AG04449 (cell line): ENCODE measurements around the gene CTDNEP1.

Experiments
- CTCF ChIA-PET: fragments of 350-600 bp; formaldehyde crosslinking; extraction: SDS; loops from one replicate; lab custom pipeline; 2021; ENCODE audit warnings: antibody characterized with exemption; lab: Yijun Ruan, JAX
- POLR2A ChIA-PET: fragments of 400-600, 350-600 bp; formaldehyde crosslinking; extraction: SDS; loops from one replicate; lab custom pipeline; 2020; ENCODE audit warnings: antibody characterized with exemption, inconsistent platforms; lab: Yijun Ruan, JAX
- DNase-seq: peaks from one replicate; pipeline ENCODE4 v3.0.0-alpha.2; 2010; ENCODE audit warnings: low read depth, low spot score
- H3K4me3 ChIP-seq: 2 replicates; pipeline ENCODE4 v1.5.1; 2011; ENCODE audit warnings: low read depth, mild to moderate bottlenecking, control low read depth, low read length
- TF ChIP-seq, protein P1 (sequence below): IDR thresholded peaks from one replicate; pipeline ENCODE4 v1.5.1; 2011; ENCODE audit warnings: mild to moderate bottlenecking, moderate library complexity, low read length, control low read depth, inconsistent platforms; ENCODE audit not compliant: insufficient read depth; ENCODE audit errors: missing control alignments

The CTDNEP1 gene

GRCh38 chr17:7293159-7293558 lies 41.6 kb upstream of the CTDNEP1 start:
- TF ChIP-seq, protein P1, sequence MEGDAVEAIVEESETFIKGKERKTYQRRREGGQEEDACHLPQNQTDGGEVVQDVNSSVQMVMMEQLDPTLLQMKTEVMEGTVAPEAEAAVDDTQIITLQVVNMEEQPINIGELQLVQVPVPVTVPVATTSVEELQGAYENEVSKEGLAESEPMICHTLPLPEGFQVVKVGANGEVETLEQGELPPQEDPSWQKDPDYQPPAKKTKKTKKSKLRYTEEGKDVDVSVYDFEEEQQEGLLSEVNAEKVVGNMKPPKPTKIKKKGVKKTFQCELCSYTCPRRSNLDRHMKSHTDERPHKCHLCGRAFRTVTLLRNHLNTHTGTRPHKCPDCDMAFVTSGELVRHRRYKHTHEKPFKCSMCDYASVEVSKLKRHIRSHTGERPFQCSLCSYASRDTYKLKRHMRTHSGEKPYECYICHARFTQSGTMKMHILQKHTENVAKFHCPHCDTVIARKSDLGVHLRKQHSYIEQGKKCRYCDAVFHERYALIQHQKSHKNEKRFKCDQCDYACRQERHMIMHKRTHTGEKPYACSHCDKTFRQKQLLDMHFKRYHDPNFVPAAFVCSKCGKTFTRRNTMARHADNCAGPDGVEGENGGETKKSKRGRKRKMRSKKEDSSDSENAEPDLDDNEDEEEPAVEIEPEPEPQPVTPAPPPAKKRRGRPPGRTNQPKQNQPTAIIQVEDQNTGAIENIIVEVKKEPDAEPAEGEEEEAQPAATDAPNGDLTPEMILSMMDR: no peak
- ChIA-PET POLR2A (no interaction called here), CTCF (interaction anchor here (0.7 to 5.6 kb wide), 4 partner anchors 12 to 241 kb away, joined by 3 to 56 read pairs (median 4); partner anchors contain the start of genes ACADVL, DLG4 and SLC2A4)
- no peak overlapping the region for H3K4me3 ChIP-seq
- DNase-seq: no peak

DNA sequence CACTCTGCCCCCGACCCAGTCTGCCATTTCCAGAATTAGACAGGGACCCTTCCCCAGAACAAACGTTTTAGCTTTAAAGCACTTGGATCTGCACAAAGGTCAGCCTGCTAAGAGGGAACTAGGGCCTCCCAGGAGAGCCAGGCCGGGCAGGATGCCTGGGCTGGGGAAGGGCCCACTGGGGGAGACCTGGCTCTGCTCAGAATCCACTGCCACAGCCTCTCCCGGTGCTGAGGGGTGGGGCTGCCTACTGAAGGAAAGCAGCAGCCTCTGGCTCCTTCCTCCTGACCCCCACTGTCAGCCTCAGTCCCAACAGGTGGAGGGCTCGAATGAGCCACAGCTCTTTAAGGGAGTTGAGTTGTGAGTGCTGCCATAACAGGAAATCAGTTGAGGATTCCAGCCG lies 41.2 kb upstream of the CTDNEP1 start:
- no peak for DNase-seq

GRCh38 chr17:7292194-7292593 lies 40.7 kb upstream of the CTDNEP1 start:
- no peak overlapping the region for H3K4me3 ChIP-seq
- TF ChIP-seq, protein P1: no peak
- ChIA-PET CTCF (interaction anchor here (1.1 to 5.6 kb wide), 4 partner anchors 11 to 246 kb away, joined by 3 to 56 read pairs (median 4); partner anchors contain the start of genes ACADVL, DLG4 and SLC2A4), POLR2A (no interaction called here)
- DNase-seq: no peak

More for the DNA sequence above, 41.2 kb upstream of the CTDNEP1 start:
- H3K4me3 ChIP-seq: no peak overlapping the region
- TF ChIP-seq, protein P1: no peak
- ChIA-PET CTCF (interaction anchor here (1.1 to 5.6 kb wide), 4 partner anchors 12 to 240 kb away, joined by 3 to 56 read pairs (median 4); partner anchors contain the start of genes ACADVL, DLG4 and SLC2A4), POLR2A (no interaction called here)

DNA sequence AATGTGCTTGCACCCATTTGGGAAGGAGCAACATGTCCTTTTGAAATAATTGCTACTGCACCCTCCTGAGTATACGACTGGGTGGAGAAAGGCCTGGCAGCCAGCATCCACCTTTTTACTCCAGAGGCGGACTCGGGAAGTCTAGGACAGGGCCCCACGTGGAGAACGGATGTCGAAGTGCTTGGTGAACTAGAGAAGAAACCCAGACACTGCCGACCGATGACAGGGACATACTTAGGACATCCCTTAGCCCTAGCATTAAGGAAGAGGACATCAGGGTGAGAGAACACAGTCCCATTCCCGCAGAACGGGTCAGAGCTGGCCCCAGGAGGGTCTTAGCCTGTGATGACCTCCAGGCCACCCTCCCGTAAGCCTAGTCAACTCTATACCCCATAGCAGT lies 39.2 kb upstream of the CTDNEP1 start:
- no peak for DNase-seq
- CTCF ChIA-PET: interaction anchor here (1.1 to 5.6 kb wide), 2 partner anchors 10 to 245 kb away, joined by 4 to 56 read pairs; partner anchors contain the start of gene SLC2A4

DNA sequence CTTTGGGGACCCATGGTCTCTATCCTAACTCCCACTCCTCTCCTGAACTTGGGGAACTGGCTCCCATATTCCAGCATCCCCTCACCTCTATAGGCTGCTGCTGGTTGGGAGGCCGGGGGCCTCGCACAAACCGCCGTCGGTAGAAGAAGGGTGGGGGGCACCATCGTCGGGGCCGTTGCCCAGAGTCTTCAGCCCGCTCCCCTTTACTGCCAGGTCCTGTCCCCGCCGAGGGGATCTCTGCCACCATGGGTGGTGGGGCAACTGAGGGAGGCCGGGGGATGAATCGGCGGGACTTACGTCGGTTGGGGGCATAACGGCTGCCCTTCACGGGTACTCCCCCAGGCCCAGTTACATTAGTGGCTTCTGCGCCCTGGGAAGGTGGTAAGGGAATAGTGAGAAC lies 38.6 kb upstream of the CTDNEP1 start:
- TF ChIP-seq, protein P1: no peak

More for the DNA sequence above, 39.2 kb upstream of the CTDNEP1 start:
- TF ChIP-seq, protein P1: no peak
- POLR2A ChIA-PET: no interaction called here
- H3K4me3 ChIP-seq: no peak overlapping the region

GRCh38 chr17:7289256-7290032 lies 37.9 kb upstream of the CTDNEP1 start:
- no peak for DNase-seq
- TF ChIP-seq, protein P1: no peak
- CTCF ChIA-PET: interaction anchor here (1.1 to 13.4 kb wide), 3 partner anchors 9 to 152 kb away, joined by 3 to 255 read pairs (median 56); partner anchors contain the start of gene SLC2A4
- POLR2A ChIA-PET: no interaction called here
- H3K4me3 ChIP-seq: no peak overlapping the region

More for the DNA sequence above, 38.6 kb upstream of the CTDNEP1 start:
- H3K4me3 ChIP-seq: no peak overlapping the region
- no peak for DNase-seq
- ChIA-PET POLR2A (no interaction called here), CTCF (interaction anchor here (5.6 to 13.4 kb wide), 2 partner anchors 9 to 11 kb away, joined by 56 to 255 read pairs; partner anchors contain the start of gene SLC2A4)
